ENCODE data around the gene EIF4G1.

GRCh38 chr3:184315871-184316661 lies 1.7 kb downstream of the EIF4G1 start:
- TF ChIP-seq CTCF (IDR thresholded peaks at IDR 0.05) (no peak), POLR2AphosphoS5 (IDR thresholded peaks at IDR 0.05) (no peak), POLR2A (IDR thresholded peaks at IDR 0.05) (no peak)
